Kasumi-1 (cell line): ENCODE results near the gene PPP2R5B.

Experiments
- DNase-seq, 2 experiments: peaks; one replicate each; lab custom pipeline; 2025; lab: John Stamatoyannopoulos, UW

PPP2R5B gene

DNA sequence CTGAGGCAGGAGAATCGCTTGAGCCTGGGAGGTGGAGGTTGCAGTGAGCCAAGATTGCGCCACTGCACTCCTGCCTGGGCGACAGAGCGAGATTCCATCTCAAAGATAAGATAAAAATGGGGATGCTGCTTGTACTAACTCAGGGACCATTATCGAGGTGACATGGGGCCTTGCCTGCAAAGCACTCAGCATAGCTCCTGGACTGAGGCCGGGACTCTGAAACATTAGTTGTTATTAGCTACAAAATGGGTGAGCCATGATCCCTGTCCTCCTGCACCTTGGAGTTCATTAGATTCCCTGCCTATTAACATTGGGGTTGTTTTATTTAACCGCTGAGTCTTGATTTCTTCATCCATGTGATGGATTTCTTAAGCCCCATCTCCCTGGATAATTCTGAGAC, 5.1 kb downstream of the PPP2R5B start:
- DNase-seq: no peak

DNA sequence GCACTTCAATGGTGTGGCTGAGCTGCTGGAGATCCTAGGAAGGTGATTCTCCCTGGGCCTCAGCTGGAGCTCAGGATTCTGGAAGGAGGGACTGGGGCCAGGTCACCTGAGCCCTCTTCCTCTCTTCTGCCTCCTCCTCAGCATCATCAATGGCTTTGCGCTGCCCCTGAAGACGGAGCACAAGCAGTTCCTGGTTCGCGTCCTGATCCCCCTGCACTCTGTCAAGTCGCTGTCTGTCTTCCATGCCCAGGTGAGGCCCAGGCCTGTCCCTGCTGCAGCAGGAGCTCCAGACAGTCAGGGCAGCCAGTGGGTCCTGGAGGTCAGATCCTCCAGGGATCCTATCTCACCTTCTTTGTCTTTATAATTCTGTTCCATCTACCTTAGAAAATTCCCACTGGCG, 5.9 kb downstream of the PPP2R5B start:
- DNase-seq: no peak

DNA sequence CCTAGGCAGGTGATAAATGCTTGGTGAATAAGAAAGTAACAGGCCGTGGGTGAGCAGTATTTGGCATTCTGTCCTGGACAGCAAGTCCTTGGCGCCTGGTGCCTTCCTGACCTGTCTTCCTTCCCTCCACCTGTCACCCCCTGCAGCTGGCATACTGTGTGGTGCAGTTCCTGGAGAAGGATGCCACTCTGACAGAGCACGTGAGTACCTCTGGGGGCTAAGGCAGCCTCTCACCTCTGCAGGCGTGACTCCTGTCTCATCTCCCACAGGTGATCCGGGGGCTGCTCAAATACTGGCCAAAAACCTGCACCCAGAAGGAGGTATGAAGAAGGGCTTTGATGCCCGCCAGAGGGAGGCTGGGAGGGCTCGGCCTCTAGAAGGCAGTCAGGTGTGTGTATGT, 6.8 kb downstream of the PPP2R5B start:
- DNase-seq: no peak

DNA sequence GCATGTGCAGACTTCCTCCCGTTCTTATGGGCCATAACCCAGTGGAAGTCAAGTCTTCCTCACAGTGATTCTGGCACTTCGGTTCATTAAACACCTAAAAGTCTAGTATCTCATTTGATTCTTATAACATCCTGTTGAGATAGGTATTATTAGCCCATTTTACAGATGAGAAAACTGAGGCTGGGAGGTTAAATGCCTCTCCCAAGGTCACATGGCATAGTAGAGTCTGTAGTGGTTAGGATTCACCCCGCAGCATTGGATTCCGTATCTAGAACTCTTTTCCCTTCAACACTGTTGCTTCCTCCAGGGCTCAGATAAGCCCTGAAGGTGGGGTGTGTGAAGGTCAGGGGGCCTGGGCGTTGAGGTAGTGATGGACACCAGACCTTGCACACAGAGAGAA, 7.8 kb downstream of the PPP2R5B start:
- DNase-seq: no peak

- no peak for DNase-seq
These were observed 8.9 kb downstream of the PPP2R5B start for GRCh38 chr11:64933213-64933934.

DNA sequence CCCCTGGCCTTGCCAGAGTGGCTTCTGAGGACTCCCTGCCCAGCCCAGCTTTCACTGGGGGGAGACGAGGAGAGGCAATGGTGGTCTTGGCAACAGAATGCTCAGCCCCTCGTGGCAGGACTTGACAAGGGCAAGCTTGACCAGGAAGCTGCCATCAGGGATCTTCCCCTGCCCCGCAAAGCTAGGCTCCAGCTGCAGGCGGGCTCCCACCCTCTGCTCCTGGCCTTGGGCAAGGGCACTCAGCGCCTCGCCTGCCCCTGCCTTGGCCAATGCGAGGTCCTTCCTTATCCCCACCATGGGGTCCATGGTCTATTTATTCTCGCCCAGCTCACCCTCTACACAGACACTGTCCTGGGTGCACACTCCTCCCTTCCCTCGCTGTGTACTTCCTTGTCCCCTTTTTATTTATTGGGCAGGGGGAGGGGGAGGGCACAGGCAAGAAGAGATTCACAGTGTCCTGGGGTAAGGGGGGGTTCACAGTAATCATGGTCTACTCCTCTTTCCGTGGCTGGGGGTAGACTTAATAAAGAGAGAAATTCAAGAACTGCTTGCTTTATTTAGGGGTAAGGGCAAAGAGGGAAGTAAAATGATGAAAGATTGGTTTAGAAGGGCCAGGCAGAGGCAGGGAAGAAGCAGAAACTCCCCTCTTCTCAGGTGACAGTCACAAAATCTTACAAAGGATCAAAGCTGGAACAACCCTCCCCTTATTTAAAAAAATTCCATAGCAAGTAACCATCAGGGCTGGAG, 9.6 kb downstream of the PPP2R5B start:
- DNase-seq: peak in 1 of 2 experiments; percentile 5

DNA sequence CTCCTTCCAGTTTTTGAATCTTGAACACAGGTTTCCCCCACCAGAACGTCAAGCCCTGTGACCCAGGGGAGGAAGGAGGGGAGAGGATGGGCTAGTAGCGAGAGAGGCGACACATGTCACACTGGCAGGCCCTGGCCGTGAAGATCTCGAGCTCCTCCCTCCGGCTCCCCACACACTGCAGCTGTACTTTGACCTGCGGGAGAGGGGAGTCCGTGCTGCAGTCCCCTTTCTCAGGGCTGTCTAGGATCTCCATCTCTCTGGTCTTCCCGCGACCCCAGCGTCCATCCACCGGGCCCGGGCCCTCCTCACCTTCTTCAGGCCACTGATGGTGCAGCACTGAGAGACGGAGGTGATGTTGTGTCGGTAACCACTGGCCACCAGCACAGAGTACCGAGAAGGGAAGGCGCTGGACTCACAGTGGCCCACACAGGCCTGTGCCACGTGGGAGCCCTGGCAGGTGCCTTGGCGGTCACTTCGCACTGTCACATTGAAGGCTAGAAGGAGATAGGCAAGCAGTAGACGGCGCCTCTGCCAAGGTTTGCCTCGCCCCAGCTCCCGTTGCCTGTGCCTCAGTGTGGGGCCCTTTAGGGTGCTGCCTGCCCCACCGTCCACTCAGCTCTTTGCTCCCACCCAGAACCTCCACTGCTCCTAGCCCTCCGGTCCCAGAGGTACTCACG, 10.3 kb downstream of the PPP2R5B start:
- no peak for DNase-seq

- DNase-seq: no peak
These were observed 11.0 kb downstream of the PPP2R5B start, which contains the start of gene GPHA2 for GRCh38 chr11:64935359-64936081. TSS of gene GPHA2 (minus strand) at chr11:64935893. CDS start at chr11:64935460, 433 bp downstream.

DNA sequence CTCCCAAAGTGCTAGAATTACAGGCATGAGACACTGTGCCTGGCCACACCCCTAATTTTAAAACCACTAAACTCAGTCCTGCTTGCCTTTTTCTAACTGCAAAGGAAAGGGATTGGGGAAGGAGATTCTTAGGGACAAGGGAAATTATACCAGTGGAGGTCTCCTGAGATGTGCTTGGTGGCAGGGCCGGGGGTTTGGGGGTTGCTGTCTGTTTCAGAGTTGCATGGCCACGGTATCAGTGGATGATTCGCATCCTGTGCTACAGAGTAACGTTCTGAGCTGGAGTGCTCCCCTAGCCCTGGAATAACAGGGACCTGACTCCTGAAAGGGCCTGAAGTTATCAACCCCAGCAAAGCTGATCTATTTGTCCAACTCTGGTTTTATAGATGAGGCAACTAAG, 12.1 kb downstream of the PPP2R5B start:
- no peak for DNase-seq

DNA sequence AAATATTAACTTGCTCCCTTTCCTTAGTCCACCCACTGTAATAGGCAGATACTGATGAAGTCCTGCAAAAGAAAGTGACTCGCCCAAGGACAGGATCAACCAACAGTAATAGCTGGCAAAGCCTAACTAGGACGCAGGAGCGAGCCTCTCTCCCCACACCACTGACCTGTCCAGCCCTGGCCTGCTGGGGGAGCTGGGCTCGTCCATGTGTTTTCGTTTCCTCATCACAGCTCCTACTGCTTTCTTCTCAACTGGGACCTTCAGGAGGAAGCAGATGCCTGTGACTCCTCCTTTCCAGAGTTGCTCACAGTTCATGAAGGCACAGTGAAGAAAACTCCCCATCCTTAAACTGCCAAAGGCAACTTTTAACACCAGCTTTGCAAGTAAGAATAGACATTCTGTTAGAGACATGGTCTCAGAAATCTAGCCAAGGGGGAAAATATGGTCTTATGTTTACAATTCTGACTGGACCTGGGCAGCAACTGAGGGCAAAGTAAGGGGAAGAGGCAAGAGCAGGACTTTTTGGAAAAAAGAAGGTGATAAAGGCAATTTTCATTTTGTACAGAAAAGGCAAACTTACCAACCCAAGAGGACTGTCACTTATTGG, 22.8 kb downstream of the PPP2R5B start:
- no peak for DNase-seq

GRCh38 chr11:64951529-64951928, 27.0 kb downstream of the PPP2R5B start:
- no peak for DNase-seq

GRCh38 chr11:64954201-64954600, 29.7 kb downstream of the PPP2R5B start:
- no peak for DNase-seq

GRCh38 chr11:64959498-64959897, 35.0 kb downstream of the PPP2R5B start:
- DNase-seq: no peak

DNA sequence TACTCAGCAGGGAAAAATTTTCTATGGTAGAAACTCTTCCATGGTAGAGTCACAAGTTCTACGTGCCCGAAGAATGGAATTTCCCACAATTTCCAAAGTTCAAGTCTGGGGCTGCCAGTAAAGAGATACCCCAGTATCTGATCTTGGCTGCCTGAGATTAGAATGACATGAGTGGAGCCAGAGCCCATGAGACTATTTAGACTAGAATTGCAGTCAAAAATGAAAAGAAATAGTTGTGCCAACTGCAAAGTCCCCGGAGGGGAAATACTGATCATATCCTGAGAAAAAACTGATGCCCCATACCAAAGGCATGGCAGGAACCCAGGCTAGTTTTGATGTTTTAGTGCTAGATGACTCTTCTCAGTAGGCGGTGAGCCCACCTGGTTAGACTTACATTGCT, 36.2 kb downstream of the PPP2R5B start:
- DNase-seq: no peak

DNA sequence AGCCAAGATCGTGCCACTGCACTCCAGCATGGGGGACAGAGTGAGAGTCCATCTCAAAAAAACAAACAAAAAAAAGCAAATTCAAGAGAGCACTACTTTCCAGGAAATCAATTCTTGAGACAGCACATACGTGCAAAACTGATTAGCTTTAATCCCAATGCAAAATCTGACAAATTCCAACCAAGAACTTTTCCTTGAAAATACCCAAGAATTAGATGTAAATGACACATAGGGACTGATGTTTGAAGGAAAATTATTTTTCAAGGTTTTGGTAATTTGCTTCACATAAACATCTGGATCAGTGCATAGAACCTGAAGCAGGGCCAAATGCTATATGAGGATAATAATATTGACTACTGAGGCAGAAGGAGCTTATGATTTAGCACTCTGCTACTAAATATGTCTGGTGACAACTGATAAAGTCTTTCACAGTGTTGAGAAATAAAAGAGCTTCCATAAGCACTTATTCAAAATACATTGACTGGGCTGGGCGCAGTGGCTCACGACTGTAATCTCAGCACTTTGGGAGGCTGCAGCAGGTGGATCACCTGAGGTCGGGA, 38.7 kb downstream of the PPP2R5B start:
- DNase-seq: no peak

DNA sequence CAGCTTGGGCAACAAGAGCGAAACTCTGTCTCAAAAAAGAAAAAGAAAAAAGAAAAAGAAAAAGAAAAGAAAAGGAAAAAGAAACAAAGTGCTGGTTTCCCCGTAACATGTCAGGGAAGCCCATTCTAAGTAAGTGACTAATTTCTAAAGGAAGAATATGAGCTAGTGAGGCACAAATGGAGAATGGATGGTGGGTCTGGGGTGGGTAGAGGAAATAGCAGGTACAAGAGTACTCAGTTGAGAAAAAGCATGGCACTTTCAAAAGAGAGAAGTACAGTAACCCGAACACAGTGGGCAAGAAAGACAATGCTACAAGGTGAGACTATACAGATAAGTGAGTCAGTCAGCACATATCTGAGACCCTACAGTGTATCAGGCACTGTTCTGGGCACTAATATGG, 42.9 kb downstream of the PPP2R5B start:
- DNase-seq: no peak

DNA sequence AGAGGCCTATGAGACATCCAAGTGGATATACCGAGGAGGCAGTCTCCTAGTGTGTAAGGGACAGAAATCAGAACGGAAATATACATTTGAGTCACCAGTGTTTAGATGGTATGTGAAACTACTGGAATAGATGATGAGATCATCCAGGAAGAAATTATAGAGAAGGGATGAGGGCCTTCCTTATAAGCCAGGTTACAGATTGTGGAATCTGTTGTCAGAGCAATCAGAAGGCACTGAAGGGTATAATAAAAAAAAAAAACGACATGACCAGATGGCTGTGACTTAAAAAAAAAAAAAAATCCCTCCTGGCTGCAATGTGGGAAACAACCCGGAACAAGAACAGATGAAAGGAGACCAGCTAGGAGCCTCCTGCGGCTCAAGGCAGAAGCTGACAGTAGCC, 44.7 kb downstream of the PPP2R5B start:
- DNase-seq: no peak

GRCh38 chr11:64970731-64971151, 46.3 kb downstream of the PPP2R5B start:
- no peak for DNase-seq

DNA sequence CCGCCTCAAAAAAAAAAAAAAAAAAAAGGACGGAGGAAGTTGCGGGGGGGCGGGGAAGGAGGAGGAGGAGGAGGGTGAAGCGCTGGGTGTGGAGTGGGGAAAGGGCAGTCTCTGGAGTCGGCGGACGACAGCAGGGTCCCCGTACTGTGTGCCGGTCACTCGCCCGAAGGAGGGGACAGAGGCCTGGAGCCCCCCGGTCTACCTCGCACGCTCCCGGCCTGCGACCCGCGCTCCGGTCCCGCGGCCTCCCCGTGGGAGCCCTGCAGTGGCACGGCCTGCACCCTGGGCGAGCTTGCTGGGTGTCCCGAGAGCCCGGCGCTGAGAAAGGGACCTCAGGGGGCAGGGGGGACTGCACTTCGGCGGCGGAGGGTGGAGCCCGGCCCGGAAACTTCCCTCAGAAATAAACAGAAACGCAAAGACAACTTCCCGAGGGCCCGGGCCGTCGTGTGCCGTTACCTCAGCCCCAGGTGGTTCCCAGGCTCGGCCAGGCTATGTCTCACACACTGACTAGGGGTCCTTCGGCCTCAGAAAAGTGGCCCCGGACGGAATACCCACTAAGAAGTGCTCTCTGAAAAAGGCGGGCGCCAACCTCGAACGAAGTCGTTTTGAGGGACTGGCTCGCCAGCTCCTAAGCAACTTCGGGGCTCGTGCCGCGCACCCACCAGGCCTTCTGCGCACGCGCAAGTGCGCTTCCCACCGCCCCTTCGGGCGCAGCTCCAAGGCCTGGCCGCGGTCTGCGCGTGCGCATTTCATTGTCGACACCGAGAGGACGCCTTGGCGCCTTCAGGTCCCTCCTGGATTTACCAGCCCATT, 47.1 kb downstream of the PPP2R5B start, which contains the start of gene MAJIN:
Gene MAJIN (minus strand): TSS at position 688 of the 813 bp plus-strand sequence. CDS start 12,703 bp downstream, outside the sequence.
- no peak for DNase-seq

- no peak for DNase-seq
These were observed 49.6 kb downstream of the PPP2R5B start for GRCh38 chr11:64974124-64974523.
